ENCODE results near the gene TTLL10. TPM values are rescaled to one million over a fixed set of nuclear protein-coding genes. Genes with fewer than 3 reads are reported as not detected.

Gene TTLL10, protein sequence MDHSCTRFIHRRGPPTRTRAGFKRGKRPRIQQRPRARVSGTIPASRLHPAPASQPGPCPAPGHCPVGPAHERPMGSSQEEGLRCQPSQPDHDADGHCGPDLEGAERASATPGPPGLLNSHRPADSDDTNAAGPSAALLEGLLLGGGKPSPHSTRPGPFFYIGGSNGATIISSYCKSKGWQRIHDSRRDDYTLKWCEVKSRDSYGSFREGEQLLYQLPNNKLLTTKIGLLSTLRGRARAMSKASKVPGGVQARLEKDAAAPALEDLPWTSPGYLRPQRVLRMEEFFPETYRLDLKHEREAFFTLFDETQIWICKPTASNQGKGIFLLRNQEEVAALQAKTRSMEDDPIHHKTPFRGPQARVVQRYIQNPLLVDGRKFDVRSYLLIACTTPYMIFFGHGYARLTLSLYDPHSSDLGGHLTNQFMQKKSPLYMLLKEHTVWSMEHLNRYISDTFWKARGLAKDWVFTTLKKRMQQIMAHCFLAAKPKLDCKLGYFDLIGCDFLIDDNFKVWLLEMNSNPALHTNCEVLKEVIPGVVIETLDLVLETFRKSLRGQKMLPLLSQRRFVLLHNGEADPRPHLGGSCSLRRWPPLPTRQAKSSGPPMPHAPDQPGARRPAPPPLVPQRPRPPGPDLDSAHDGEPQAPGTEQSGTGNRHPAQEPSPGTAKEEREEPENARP
- total RNA-seq (2022): not detected in 2 replicates
- not detected for Bru-seq, nascent RNA
- not detected for BruChase-seq, experiment 1, labeled RNA remaining after a 6-hour chase
- not detected for BruChase-seq, experiment 2, labeled RNA remaining after a 2-hour chase
- long read RNA-seq: 0 reads

DNA sequence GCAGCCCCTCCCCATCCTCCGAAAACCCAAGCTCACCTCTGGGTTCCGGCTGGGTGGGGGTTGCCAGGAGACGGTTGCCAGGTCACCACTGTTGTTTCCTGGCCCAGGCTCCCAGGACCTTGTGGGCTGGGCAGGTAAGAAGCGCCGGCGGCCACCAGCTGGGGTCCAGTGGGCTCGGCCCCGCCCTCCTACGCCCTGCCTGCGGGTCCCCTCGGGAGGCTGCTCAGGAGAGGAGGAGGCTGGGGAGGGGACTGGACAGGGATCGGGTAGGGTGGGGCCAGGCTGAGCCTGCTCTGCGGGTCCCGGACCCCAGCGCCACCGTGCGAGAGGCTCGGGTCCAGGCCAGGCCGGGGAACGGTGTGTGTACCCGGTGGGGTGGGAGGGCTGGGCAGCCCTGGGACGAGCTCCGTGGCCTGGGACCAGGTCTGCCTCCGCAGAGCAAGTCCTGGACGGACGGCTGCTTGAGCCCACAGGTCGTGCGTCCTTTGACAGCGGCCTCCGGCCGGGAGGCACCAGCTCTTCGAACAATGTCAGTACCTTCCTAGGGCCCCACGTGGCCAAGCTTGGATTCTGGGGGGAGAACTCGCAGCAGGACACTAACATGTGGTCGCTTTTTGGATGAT lies at the start of gene TTLL10:
Gene TTLL10 (plus strand): TSS at position 88 of the 623 bp plus-strand sequence. CDS start 5,336 bp downstream, outside the sequence.
- H3K9me3 Mint-ChIP-seq (ENCODE audit: unreplicated experiment): no peaks in the 10 kb centered on the region
- POLR2A ChIA-PET: no interaction called here

DNA sequence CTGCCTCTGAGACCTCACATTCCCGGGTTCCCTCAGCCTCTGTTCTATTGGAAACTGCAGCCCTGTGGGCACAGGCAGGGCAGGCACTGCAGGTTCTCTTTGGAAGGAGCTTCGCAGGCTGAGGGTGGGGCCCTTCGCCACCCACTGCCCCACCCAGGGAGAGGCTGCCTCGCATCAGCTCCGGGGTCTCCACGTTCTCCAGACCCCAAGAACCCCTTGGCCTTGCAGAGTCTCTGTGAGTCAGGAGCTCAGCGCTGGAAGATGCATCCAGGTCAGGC lies 49.2 kb upstream of the TTLL10 start:
- no TSS peak for BruUV-seq (replicated peaks)
- POLR2A ChIA-PET: no interaction called here
- intact Hi-C loops (cut with micrococcal nuclease): no loop called here

More for the DNA sequence above, at the start of gene TTLL10:
- H3K27me3 Mint-ChIP-seq (ENCODE audit: insufficient read depth, unreplicated experiment): peaks cover 14% of the 10 kb centered on the region
- no peak for DNase-seq (ENCODE audit: unreplicated experiment)
- H3K36me3 Mint-ChIP-seq (ENCODE audit: insufficient read depth, unreplicated experiment): no peaks in the 10 kb centered on the region
- no peak within 1 kb of the TSS for H3K27ac Mint-ChIP-seq (ENCODE audit: low read depth, unreplicated experiment)
- intact Hi-C loops (cut with micrococcal nuclease): no loop called here
- CTCF ChIA-PET: no interaction called here
- no TSS peak for BruUV-seq (replicated peaks)
- H3K4me3 Mint-ChIP-seq (ENCODE audit: unreplicated experiment): no peak within 1 kb of the TSS
- TF ChIP-seq, protein P1, sequence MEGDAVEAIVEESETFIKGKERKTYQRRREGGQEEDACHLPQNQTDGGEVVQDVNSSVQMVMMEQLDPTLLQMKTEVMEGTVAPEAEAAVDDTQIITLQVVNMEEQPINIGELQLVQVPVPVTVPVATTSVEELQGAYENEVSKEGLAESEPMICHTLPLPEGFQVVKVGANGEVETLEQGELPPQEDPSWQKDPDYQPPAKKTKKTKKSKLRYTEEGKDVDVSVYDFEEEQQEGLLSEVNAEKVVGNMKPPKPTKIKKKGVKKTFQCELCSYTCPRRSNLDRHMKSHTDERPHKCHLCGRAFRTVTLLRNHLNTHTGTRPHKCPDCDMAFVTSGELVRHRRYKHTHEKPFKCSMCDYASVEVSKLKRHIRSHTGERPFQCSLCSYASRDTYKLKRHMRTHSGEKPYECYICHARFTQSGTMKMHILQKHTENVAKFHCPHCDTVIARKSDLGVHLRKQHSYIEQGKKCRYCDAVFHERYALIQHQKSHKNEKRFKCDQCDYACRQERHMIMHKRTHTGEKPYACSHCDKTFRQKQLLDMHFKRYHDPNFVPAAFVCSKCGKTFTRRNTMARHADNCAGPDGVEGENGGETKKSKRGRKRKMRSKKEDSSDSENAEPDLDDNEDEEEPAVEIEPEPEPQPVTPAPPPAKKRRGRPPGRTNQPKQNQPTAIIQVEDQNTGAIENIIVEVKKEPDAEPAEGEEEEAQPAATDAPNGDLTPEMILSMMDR (IDR thresholded peaks at IDR 0.05; ENCODE audit: unreplicated experiment): no peak
- no peaks in the 10 kb centered on the region for H3K4me1 Mint-ChIP-seq (ENCODE audit: insufficient read depth, unreplicated experiment)

DNA sequence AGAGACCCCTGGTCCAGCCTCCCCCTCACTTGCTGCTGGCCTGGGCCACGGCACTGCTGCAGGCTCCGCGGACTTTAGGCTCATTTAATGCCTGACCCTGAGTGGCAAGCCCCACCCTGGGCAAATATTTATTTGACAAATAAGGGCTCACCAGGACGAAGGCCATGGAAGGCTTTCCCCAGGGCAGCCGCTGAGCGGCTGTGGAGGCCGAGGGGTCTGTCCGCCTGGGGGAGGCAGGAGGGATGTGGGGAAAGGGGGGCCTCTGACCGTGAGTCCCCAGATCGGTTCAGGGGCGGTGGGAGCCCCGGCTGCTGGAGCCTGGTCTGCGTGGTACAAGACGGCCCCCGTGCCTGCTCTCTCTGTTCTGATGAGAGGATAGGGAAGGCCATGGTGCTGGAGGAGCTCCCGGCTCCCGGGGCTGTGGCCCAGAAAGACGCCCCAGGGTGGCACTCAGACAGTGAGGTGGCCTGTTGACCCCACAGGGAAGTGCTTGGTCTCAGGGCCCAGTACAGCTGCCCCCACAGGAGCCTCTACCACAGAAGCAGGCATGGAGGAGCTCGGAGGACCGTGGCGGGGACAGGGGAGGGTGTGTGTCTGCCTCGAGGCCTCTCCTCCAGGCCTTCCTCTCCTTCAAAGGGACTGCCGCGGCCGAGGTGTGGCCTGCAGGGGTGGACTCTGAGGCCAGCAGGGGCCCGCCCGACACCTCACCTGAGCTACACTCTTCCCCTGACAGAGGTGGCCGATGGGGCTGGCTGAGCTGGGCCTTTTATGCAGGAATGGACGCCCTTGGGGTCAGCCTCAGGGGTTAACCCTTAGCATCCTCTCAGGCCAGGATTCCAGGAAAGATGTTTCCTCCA lies 48.7 kb upstream of the TTLL10 start:
- CTCF ChIA-PET: interaction anchor here (0.5 to 0.9 kb wide), 3 partner anchors 104 to 180 kb away, joined by 4 read pairs; no protein-coding TSS in a partner anchor
- no TSS peak for BruUV-seq (replicated peaks)
- Mint-ChIP-seq H3K4me1 (ENCODE audit: insufficient read depth, unreplicated experiment) (no peaks in the 10 kb centered on the region), H3K9me3 (ENCODE audit: unreplicated experiment) (no peaks in the 10 kb centered on the region), H3K4me3 (ENCODE audit: unreplicated experiment) (no peak overlapping the region), H3K27me3 (ENCODE audit: insufficient read depth, unreplicated experiment) (no peaks in the 10 kb centered on the region), H3K27ac (ENCODE audit: low read depth, unreplicated experiment) (no peak overlapping the region), H3K36me3 (ENCODE audit: insufficient read depth, unreplicated experiment) (no peaks in the 10 kb centered on the region)
- DNase-seq (ENCODE audit: unreplicated experiment): no peak
- intact Hi-C loops (cut with micrococcal nuclease): no loop called here
- TF ChIP-seq, protein P1 (IDR thresholded peaks at IDR 0.05; ENCODE audit: unreplicated experiment): no peak
- POLR2A ChIA-PET: no interaction called here

More for the DNA sequence above, 49.2 kb upstream of the TTLL10 start:
- Mint-ChIP-seq H3K4me1 (ENCODE audit: insufficient read depth, unreplicated experiment) (no peaks in the 10 kb centered on the region), H3K4me3 (ENCODE audit: unreplicated experiment) (no peak overlapping the region), H3K27me3 (ENCODE audit: insufficient read depth, unreplicated experiment) (no peaks in the 10 kb centered on the region), H3K27ac (ENCODE audit: low read depth, unreplicated experiment) (no peak overlapping the region), H3K36me3 (ENCODE audit: insufficient read depth, unreplicated experiment) (no peaks in the 10 kb centered on the region), H3K9me3 (ENCODE audit: unreplicated experiment) (no peaks in the 10 kb centered on the region)
- no peak for DNase-seq (ENCODE audit: unreplicated experiment)
- TF ChIP-seq, protein P1 (IDR thresholded peaks at IDR 0.05; ENCODE audit: unreplicated experiment): no peak
- CTCF ChIA-PET: interaction anchor here (0.6 to 0.9 kb wide), 3 partner anchors 69 to 167 kb away, joined by 3 to 4 read pairs (median 4); no protein-coding TSS in a partner anchor
